Tibial nerve (tissue), 4 donors: ENCODE data around the gene AKAP6. TPM values are rescaled to one million over a fixed set of nuclear protein-coding genes. Genes with fewer than 3 reads are reported as not detected.
A peak's percentile ranks its signal among the peaks of the same experiment; 100 is the strongest.

Experiments
- DNase-seq, 2 donors: peaks; one replicate each; pipeline ENCODE4 v3.0.0-alpha.2; 2019; ENCODE audit warnings: low spot score in 2 of 2
- H3K27ac ChIP-seq, 4 donors: fragments of 200-600 bp; sonication (generic) in 3 of 4; one replicate each; pipeline ENCODE4 v1.5.1; 2017 to 2019; ENCODE audit warnings: mild to moderate bottlenecking in 1 of 4
- H3K27me3 ChIP-seq, 2 donors: fragments of 200-600 bp; sonication (generic) in 1 of 2; one replicate each; pipeline versions ENCODE4 v1.5.1 to v1.6.0; 2017 to 2019
- H3K36me3 ChIP-seq, 3 donors: fragments of 200-600 bp; sonication (generic); one replicate each; pipeline ENCODE4 v1.5.1; 2018 to 2019
- H3K4me1 ChIP-seq, 4 donors: fragments of 200-600 bp; sonication (generic) in 3 of 4; one replicate each; pipeline ENCODE4 v1.5.1; 2017 to 2019
- H3K4me3 ChIP-seq, 4 donors: fragments of 200-600 bp; sonication (generic) in 3 of 4; one replicate each; pipeline ENCODE4 v1.5.1; 2017 to 2019; ENCODE audit warnings: mild to moderate bottlenecking in 1 of 4, moderate library complexity in 1 of 4
- H3K9me3 ChIP-seq, 4 donors: fragments of 200-600 bp; sonication (generic) in 3 of 4; one replicate each; pipeline ENCODE4 v1.5.1; 2017 to 2019
- EP300 ChIP-seq, 2 donors: sonication (generic); formaldehyde crosslinking; IDR thresholded peaks; one replicate each; pipeline ENCODE4 v1.6.1; 2017; ENCODE audit warnings: antibody characterized with exemption in 2 of 2, mild to moderate bottlenecking in 1 of 2
- POLR2A ChIP-seq, 2 donors: fragments of 450-650 bp; IDR thresholded peaks; one replicate each; pipeline ENCODE4 v1.6.1; 2017; ENCODE audit warnings: antibody characterized with exemption in 2 of 2, mild to moderate bottlenecking in 2 of 2, moderate library complexity in 2 of 2
- WGBS, 2 donors: methylation state at CpG; one replicate each; pipeline ENCODE4 v1.1.5; 2018; 5-methylcytosine and 5-hydroxymethylcytosine counted together
- total RNA-seq, 4 donors: library from RNA; depleted of rRNA; stranded (reverse); fragments of >200 nt; gene quantifications; one replicate each; pipeline ENCODE4 v1.1.0, GENCODE V29; 2016
- TF ChIP-seq, protein P1 (sequence below), 5 experiments: fragments of 200-600 bp in 3 of 5; fragments of 450-650 bp in 2 of 5; sonication (generic) in 3 of 5; IDR thresholded peaks; one replicate each; pipeline ENCODE4 v1.5.1; 2016 to 2019; ENCODE audit warnings: antibody characterized with exemption in 5 of 5, mild to moderate bottlenecking in 3 of 5, moderate library complexity in 2 of 5

Gene AKAP6
- total RNA-seq, 4 donors from 2014 or later, result 2.1 to 10.7 (median 5.2) TPM

- no peak overlapping the region for H3K4me3 ChIP-seq
- no peaks in the 10 kb centered on the region for H3K27me3 ChIP-seq
- peaks cover 0 to 6% (median 3%) of the 10 kb centered on the region in 4 donors for H3K4me1 ChIP-seq
- TF ChIP-seq POLR2A (IDR thresholded peaks at IDR 0.05) (no peak), EP300 (IDR thresholded peaks at IDR 0.05) (no peak)
- TF ChIP-seq, protein P1, sequence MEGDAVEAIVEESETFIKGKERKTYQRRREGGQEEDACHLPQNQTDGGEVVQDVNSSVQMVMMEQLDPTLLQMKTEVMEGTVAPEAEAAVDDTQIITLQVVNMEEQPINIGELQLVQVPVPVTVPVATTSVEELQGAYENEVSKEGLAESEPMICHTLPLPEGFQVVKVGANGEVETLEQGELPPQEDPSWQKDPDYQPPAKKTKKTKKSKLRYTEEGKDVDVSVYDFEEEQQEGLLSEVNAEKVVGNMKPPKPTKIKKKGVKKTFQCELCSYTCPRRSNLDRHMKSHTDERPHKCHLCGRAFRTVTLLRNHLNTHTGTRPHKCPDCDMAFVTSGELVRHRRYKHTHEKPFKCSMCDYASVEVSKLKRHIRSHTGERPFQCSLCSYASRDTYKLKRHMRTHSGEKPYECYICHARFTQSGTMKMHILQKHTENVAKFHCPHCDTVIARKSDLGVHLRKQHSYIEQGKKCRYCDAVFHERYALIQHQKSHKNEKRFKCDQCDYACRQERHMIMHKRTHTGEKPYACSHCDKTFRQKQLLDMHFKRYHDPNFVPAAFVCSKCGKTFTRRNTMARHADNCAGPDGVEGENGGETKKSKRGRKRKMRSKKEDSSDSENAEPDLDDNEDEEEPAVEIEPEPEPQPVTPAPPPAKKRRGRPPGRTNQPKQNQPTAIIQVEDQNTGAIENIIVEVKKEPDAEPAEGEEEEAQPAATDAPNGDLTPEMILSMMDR (IDR thresholded peaks at IDR 0.05), result no peak
- no peaks in the 10 kb centered on the region for H3K36me3 ChIP-seq
- no peak overlapping the region for H3K27ac ChIP-seq
- no peak for DNase-seq
- H3K9me3 ChIP-seq, result no peaks in the 10 kb centered on the region
- WGBS, 2 donors, result 33 to 43% methylated on average over 1 of the region's 1 CpG
Observed at GRCh38 chr14:32719601-32720000, 390.5 kb downstream of the AKAP6 start.

GRCh38 chr14:32720927-32721326 lies 391.8 kb downstream of the AKAP6 start:
- Histone ChIP-seq H3K27me3 (no peaks in the 10 kb centered on the region), H3K36me3 (no peaks in the 10 kb centered on the region), H3K27ac (no peak overlapping the region), H3K4me3 (no peak overlapping the region), H3K4me1 (peaks cover 0 to 15% (median 3%) of the 10 kb centered on the region in 4 donors), H3K9me3 (no peaks in the 10 kb centered on the region)
- WGBS, 2 donors, result 64 to 65% methylated on average over 2 of the region's 2 CpGs
- no peak for DNase-seq
- TF ChIP-seq, protein P1 (IDR thresholded peaks at IDR 0.05), result no peak
- TF ChIP-seq EP300 (IDR thresholded peaks at IDR 0.05) (no peak), POLR2A (IDR thresholded peaks at IDR 0.05) (no peak)

- peaks cover 0 to 26% (median 6%) of the 10 kb centered on the region in 4 donors for H3K4me1 ChIP-seq
- no peak overlapping the region for H3K4me3 ChIP-seq
- H3K27me3 ChIP-seq, result no peaks in the 10 kb centered on the region
- H3K9me3 ChIP-seq, result no peaks in the 10 kb centered on the region
- 88 to 91% methylated on average over 10 of the region's 10 CpGs for WGBS, 2 donors
- H3K27ac ChIP-seq, result no peak overlapping the region
- DNase-seq, result no peak
- TF ChIP-seq, protein P1 (IDR thresholded peaks at IDR 0.05), result no peak
- TF ChIP-seq POLR2A (IDR thresholded peaks at IDR 0.05), result no peak
- TF ChIP-seq EP300 (IDR thresholded peaks at IDR 0.05), result no peak
- H3K36me3 ChIP-seq, result no peaks in the 10 kb centered on the region
Observed at GRCh38 chr14:32722631-32723183, 393.6 kb downstream of the AKAP6 start.

GRCh38 chr14:32724867-32725471 lies 395.9 kb downstream of the AKAP6 start:
- Histone ChIP-seq H3K4me3 (peak overlapping the region in 2 of 4 donors; percentile 10 to 35), H3K9me3 (no peaks in the 10 kb centered on the region), H3K27ac (peak overlapping the region; percentile 41 to 81 (median 60)), H3K4me1 (peaks cover 0 to 28% (median 6%) of the 10 kb centered on the region in 4 donors), H3K27me3 (no peaks in the 10 kb centered on the region), H3K36me3 (no peaks in the 10 kb centered on the region)
- DNase-seq, result no peak
- TF ChIP-seq, protein P1 (IDR thresholded peaks at IDR 0.05), result no peak
- TF ChIP-seq EP300 (IDR thresholded peaks at IDR 0.05) (peak in 1 of 2 donors; percentile 71), POLR2A (IDR thresholded peaks at IDR 0.05) (no peak)
- 10 to 15% methylated on average over 6 of the region's 6 CpGs for WGBS, 2 donors

DNA sequence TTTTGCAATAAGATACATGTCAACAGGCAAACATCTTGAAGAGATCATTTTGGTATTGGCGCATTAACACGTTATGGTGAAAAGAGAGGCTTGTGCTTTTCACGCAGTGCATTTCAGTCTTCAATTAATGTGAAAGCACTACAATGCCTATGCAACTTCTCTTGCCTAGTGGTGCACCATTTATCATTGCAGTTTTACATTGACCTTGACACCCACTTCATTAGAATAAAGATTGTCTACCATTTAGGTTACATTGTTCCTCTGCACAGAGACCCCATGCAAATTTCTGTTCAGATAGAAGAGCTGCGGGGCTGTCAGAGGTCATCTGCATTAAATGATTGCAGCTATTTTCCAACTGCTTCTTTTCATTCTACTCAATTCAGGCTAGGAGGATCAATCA lies 397.4 kb downstream of the AKAP6 start:
- peaks cover 0 to 28% (median 6%) of the 10 kb centered on the region in 4 donors for H3K4me1 ChIP-seq
- no peaks in the 10 kb centered on the region for H3K36me3 ChIP-seq
- no peak for DNase-seq
- 52% methylated on average over 4 of the region's 4 CpGs for WGBS, 2 donors
- peak overlapping the region in 2 of 4 donors; percentile 14 to 81 for H3K27ac ChIP-seq
- TF ChIP-seq POLR2A (IDR thresholded peaks at IDR 0.05) (no peak), EP300 (IDR thresholded peaks at IDR 0.05) (no peak)
- no peaks in the 10 kb centered on the region for H3K9me3 ChIP-seq
- no peaks in the 10 kb centered on the region for H3K27me3 ChIP-seq
- H3K4me3 ChIP-seq, result no peak overlapping the region
